ENCODE results near the gene GORASP1.

GORASP1 gene

GRCh38 chr3:39104961-39105686 lies 2.3 kb downstream of the GORASP1 start:
- Histone ChIP-seq H2BK5ac (ENCODE audit: low read depth, low read length, poor library complexity, severe bottlenecking) (no peak overlapping the region), H3K14ac (ENCODE audit: low read length in 2 of 2) (no peak overlapping the region), H3K36me3 (ENCODE audit: control insufficient read depth in 1 of 2, insufficient read depth in 2 of 2, low read depth in 1 of 2, low read length in 2 of 2) (peaks cover 24 to 26% of the 10 kb centered on the region in 2 experiments), H3K4me2 (ENCODE audit: low read length, poor library complexity, severe bottlenecking) (no peak overlapping the region), H3K79me1 (replicated peaks; ENCODE audit: low read length, poor library complexity, severe bottlenecking) (peaks cover 44% of the 10 kb centered on the region), H2AK5ac (ENCODE audit: low read length, severe bottlenecking) (no peak overlapping the region), H3K4me3 (ENCODE audit: insufficient read depth in 1 of 2, low read depth in 1 of 2, low read length in 2 of 2) (peak overlapping the region in 1 of 2 experiments; percentile 98), H2BK120ac (ENCODE audit: low read depth, low read length) (no peak overlapping the region), H3K27ac (ENCODE audit: low read length, poor library complexity, severe bottlenecking) (no peak overlapping the region), H4K8ac (ENCODE audit: low read length) (no peak overlapping the region), H3K18ac (ENCODE audit: low read depth in 1 of 2, low read length in 2 of 2) (no peak overlapping the region), H4K91ac (ENCODE audit: low read length) (no peak overlapping the region), H2BK15ac (ENCODE audit: low read depth, poor library complexity, severe bottlenecking) (no peak overlapping the region), H2BK12ac (ENCODE audit: low read length in 2 of 2) (no peak overlapping the region), H3K4ac (ENCODE audit: low read depth in 1 of 2, low read length in 2 of 2) (no peak overlapping the region), H3K9me3 (ENCODE audit: control insufficient read depth, low read length) (no peaks in the 10 kb centered on the region), H3K27me3 (ENCODE audit: control insufficient read depth in 1 of 2, insufficient read depth in 1 of 2, low read length in 2 of 2) (no peaks in the 10 kb centered on the region), H3K4me1 (ENCODE audit: control insufficient read depth, insufficient read depth, low read depth, low read length) (peaks cover 25% of the 10 kb centered on the region), H3K9ac (ENCODE audit: low read length) (peak overlapping the region; percentile 98), H2AFZ (ENCODE audit: low read depth, low read length) (no peak overlapping the region), H3K23ac (ENCODE audit: low read length in 2 of 2) (no peak overlapping the region)
- DNase-seq: no peak
- 96% methylated on average over 7 of the region's 7 CpGs for WGBS

- Histone ChIP-seq H3K18ac (ENCODE audit: low read depth in 1 of 2, low read length in 2 of 2) (no peak overlapping the region), H3K4me1 (ENCODE audit: control insufficient read depth, insufficient read depth, low read depth, low read length) (peaks cover 25% of the 10 kb centered on the region), H2BK15ac (ENCODE audit: low read depth, poor library complexity, severe bottlenecking) (no peak overlapping the region), H3K4ac (ENCODE audit: low read depth in 1 of 2, low read length in 2 of 2) (no peak overlapping the region), H3K4me2 (ENCODE audit: low read length, poor library complexity, severe bottlenecking) (no peak overlapping the region), H3K14ac (ENCODE audit: low read length in 2 of 2) (no peak overlapping the region), H2BK12ac (ENCODE audit: low read length in 2 of 2) (no peak overlapping the region), H3K36me3 (ENCODE audit: control insufficient read depth in 1 of 2, insufficient read depth in 2 of 2, low read depth in 1 of 2, low read length in 2 of 2) (peaks cover 32 to 35% of the 10 kb centered on the region in 2 experiments), H2AK5ac (ENCODE audit: low read length, severe bottlenecking) (no peak overlapping the region), H3K79me1 (replicated peaks; ENCODE audit: low read length, poor library complexity, severe bottlenecking) (peaks cover 54% of the 10 kb centered on the region), H2BK120ac (ENCODE audit: low read depth, low read length) (no peak overlapping the region), H3K27ac (ENCODE audit: low read length, poor library complexity, severe bottlenecking) (no peak overlapping the region), H3K27me3 (ENCODE audit: control insufficient read depth in 1 of 2, insufficient read depth in 1 of 2, low read length in 2 of 2) (no peaks in the 10 kb centered on the region), H2BK5ac (ENCODE audit: low read depth, low read length, poor library complexity, severe bottlenecking) (no peak overlapping the region), H3K9me3 (ENCODE audit: control insufficient read depth, low read length) (no peaks in the 10 kb centered on the region), H4K91ac (ENCODE audit: low read length) (no peak overlapping the region), H3K9ac (ENCODE audit: low read length) (no peak overlapping the region), H3K23ac (ENCODE audit: low read length in 2 of 2) (peak overlapping the region in 1 of 2 experiments; percentile 27), H3K4me3 (ENCODE audit: insufficient read depth in 1 of 2, low read depth in 1 of 2, low read length in 2 of 2) (no peak overlapping the region), H2AFZ (ENCODE audit: low read depth, low read length) (no peak overlapping the region), H4K8ac (ENCODE audit: low read length) (no peak overlapping the region)
- DNase-seq: no peak
- 98% methylated on average over 6 of the region's 6 CpGs for WGBS
Measured at GRCh38 chr3:39103791-39104552, 3.5 kb downstream of the GORASP1 start.

GRCh38 chr3:39103324-39103693 lies 4.1 kb downstream of the GORASP1 start:
- WGBS: 86% methylated on average over 4 of the region's 4 CpGs

More at GRCh38 chr3:39103324-39103693, 4.1 kb downstream of the GORASP1 start:
- no peak overlapping the region for H2AFZ ChIP-seq (ENCODE audit: low read depth, low read length)
- no peak overlapping the region for H2BK120ac ChIP-seq (ENCODE audit: low read depth, low read length)
- no peak overlapping the region for H4K8ac ChIP-seq (ENCODE audit: low read length)
- no peak overlapping the region for H2AK5ac ChIP-seq (ENCODE audit: low read length, severe bottlenecking)
- H3K4me2 ChIP-seq (ENCODE audit: low read length, poor library complexity, severe bottlenecking): no peak overlapping the region
- no peak overlapping the region for H2BK5ac ChIP-seq (ENCODE audit: low read depth, low read length, poor library complexity, severe bottlenecking)
- no peak overlapping the region for H3K27ac ChIP-seq (ENCODE audit: low read length, poor library complexity, severe bottlenecking)
- H2BK12ac ChIP-seq (ENCODE audit: low read length in 2 of 2): no peak overlapping the region
- no peak overlapping the region for H3K23ac ChIP-seq (ENCODE audit: low read length in 2 of 2)
- no peaks in the 10 kb centered on the region for H3K9me3 ChIP-seq (ENCODE audit: control insufficient read depth, low read length)
- no peak overlapping the region for H3K18ac ChIP-seq (ENCODE audit: low read depth in 1 of 2, low read length in 2 of 2)
- H4K91ac ChIP-seq (ENCODE audit: low read length): no peak overlapping the region
- H3K36me3 ChIP-seq (ENCODE audit: control insufficient read depth in 1 of 2, insufficient read depth in 2 of 2, low read depth in 1 of 2, low read length in 2 of 2): peaks cover 39 to 42% of the 10 kb centered on the region in 2 experiments
- no peak overlapping the region for H3K4me3 ChIP-seq (ENCODE audit: insufficient read depth in 1 of 2, low read depth in 1 of 2, low read length in 2 of 2)
- peaks cover 25% of the 10 kb centered on the region for H3K4me1 ChIP-seq (ENCODE audit: control insufficient read depth, insufficient read depth, low read depth, low read length)
- no peaks in the 10 kb centered on the region for H3K27me3 ChIP-seq (ENCODE audit: control insufficient read depth in 1 of 2, insufficient read depth in 1 of 2, low read length in 2 of 2)
- H3K79me1 ChIP-seq (replicated peaks; ENCODE audit: low read length, poor library complexity, severe bottlenecking): peaks cover 57% of the 10 kb centered on the region
- DNase-seq: peak; percentile 16
- no peak overlapping the region for H3K4ac ChIP-seq (ENCODE audit: low read depth in 1 of 2, low read length in 2 of 2)
- no peak overlapping the region for H2BK15ac ChIP-seq (ENCODE audit: low read depth, poor library complexity, severe bottlenecking)
- no peak overlapping the region for H3K14ac ChIP-seq (ENCODE audit: low read length in 2 of 2)
- H3K9ac ChIP-seq (ENCODE audit: low read length): no peak overlapping the region
